GM23338 (cell line): ENCODE results near the gene SPTB. TPM values are rescaled to one million over a fixed set of nuclear protein-coding genes. Genes with fewer than 3 reads are reported as not detected.

Source experiments
- ATAC-seq: fragments of 200-7000 bp; cut with Tn5 transposase; 3 replicates; pipeline ENCODE4 v1.9.1; 2020
- DNase-seq: peaks from one replicate; pipeline ENCODE4 v3.0.0-alpha.2; 2015; ENCODE audit warnings: low spot score
- H2AFZ ChIP-seq: fragments of 200-600 bp; sonication (generic); 2 replicates; pipeline ENCODE4 v1.8.0; 2016; ENCODE audit warnings: antibody characterized with exemption, mild to moderate bottlenecking, moderate library complexity
- H3F3A ChIP-seq: fragments of 200-600 bp; sonication (generic); replicated peaks from 2 replicates; pipeline ENCODE4 v1.8.0; 2017; ENCODE audit warnings: antibody characterized with exemption, mixed run types, low read depth
- H3K27ac ChIP-seq: fragments of 200-600 bp; sonication (generic); 2 replicates; pipeline ENCODE4 v1.6.1; 2016; ENCODE audit warnings: low read depth
- H3K27me3 ChIP-seq: fragments of 200-600 bp; sonication (generic); 2 replicates; pipeline ENCODE4 v1.8.0; 2016; ENCODE audit warnings: mild to moderate bottlenecking, mixed run types, moderate library complexity; ENCODE audit not compliant: insufficient read depth
- H3K36me3 ChIP-seq: fragments of 200-600 bp; sonication (generic); 2 replicates; pipeline ENCODE4 v1.8.0; 2016; ENCODE audit warnings: mild to moderate bottlenecking; ENCODE audit not compliant: insufficient read depth
- H3K4me1 ChIP-seq: fragments of 200-600 bp; sonication (generic); 2 replicates; pipeline ENCODE4 v1.8.0; 2016; ENCODE audit warnings: mild to moderate bottlenecking, moderate library complexity; ENCODE audit not compliant: insufficient read depth
- H3K4me2 ChIP-seq: fragments of 200-600 bp; sonication (generic); 2 replicates; pipeline ENCODE4 v1.7.1; 2017; ENCODE audit warnings: mixed run types
- H3K4me3 ChIP-seq: fragments of 200-600 bp; sonication (generic); 2 replicates; pipeline ENCODE4 v1.6.1; 2016; ENCODE audit warnings: mixed run types
- H3K79me2 ChIP-seq: fragments of 200-600 bp; sonication (generic); replicated peaks from 2 replicates; pipeline ENCODE4 v1.8.0; 2017; ENCODE audit warnings: mild to moderate bottlenecking; ENCODE audit not compliant: insufficient read depth
- H3K9me2 ChIP-seq: fragments of 200-600 bp; sonication (generic); 2 replicates; pipeline ENCODE4 v1.8.0; 2017; ENCODE audit not compliant: insufficient read depth
- H4K20me1 ChIP-seq: fragments of 200-600 bp; sonication (generic); replicated peaks from 2 replicates; pipeline ENCODE4 v1.8.0; 2017; ENCODE audit warnings: mild to moderate bottlenecking; ENCODE audit not compliant: insufficient read depth
- H3K27ac Mint-ChIP-seq: 2 replicates; pipeline ENCODE4 v1.8.0; 2020; ENCODE audit warnings: inconsistent platforms, mild to moderate bottlenecking, moderate library complexity, mixed read lengths
- H3K27me3 Mint-ChIP-seq: 3 replicates; pipeline ENCODE4 v1.8.0; 2022; ENCODE audit warnings: low read depth, mild to moderate bottlenecking, moderate library complexity, mixed read lengths, inconsistent platforms; ENCODE audit not compliant: insufficient read depth, poor library complexity
- H3K36me3 Mint-ChIP-seq: 3 replicates; pipeline ENCODE4 v1.8.0; 2021; ENCODE audit warnings: low read depth, mild to moderate bottlenecking, inconsistent platforms, moderate library complexity, mixed read lengths
- H3K4me1 Mint-ChIP-seq: 3 replicates; pipeline ENCODE4 v1.8.0; 2020; ENCODE audit warnings: mild to moderate bottlenecking, inconsistent platforms, mixed read lengths
- H3K4me3 Mint-ChIP-seq: 3 replicates; pipeline ENCODE4 v1.8.0; 2021; ENCODE audit warnings: moderate library complexity, mild to moderate bottlenecking, inconsistent platforms, mixed read lengths
- H3K9me3 Mint-ChIP-seq: 3 replicates; pipeline ENCODE4 v1.8.0; 2020; ENCODE audit warnings: moderate library complexity, mild to moderate bottlenecking, inconsistent platforms, mixed read lengths
- CREB1 ChIP-seq: fragments of 250-450 bp; sonication (Bioruptor Pico); IDR thresholded peaks from 2 replicates; pipeline ENCODE4 v1.5.0; 2020; ENCODE audit warnings: low read depth, mild to moderate bottlenecking, moderate library complexity
- EZH2 ChIP-seq: fragments of 200-600 bp; sonication (generic); IDR thresholded peaks from one replicate; pipeline ENCODE4 v1.8.0; 2017; ENCODE audit warnings: antibody characterized with exemption, mild to moderate bottlenecking, low read depth; ENCODE audit not compliant: unreplicated experiment
- EZH2phosphoT487 ChIP-seq: fragments of 200-600 bp; sonication (generic); IDR thresholded peaks from one replicate; pipeline ENCODE4 v1.8.1; 2018; ENCODE audit warnings: antibody characterized with exemption; ENCODE audit not compliant: unreplicated experiment
- JUNB ChIP-seq: IDR thresholded peaks from one replicate; pipeline ENCODE4 v1.6.1; 2016; ENCODE audit warnings: antibody characterized with exemption; ENCODE audit not compliant: unreplicated experiment
- NANOG ChIP-seq: IDR thresholded peaks from 2 replicates; pipeline ENCODE4 v1.6.1; 2016; ENCODE audit warnings: antibody characterized with exemption, borderline replicate concordance
- STAT1 ChIP-seq: IDR thresholded peaks from one replicate; pipeline ENCODE4 v1.6.1; 2016; ENCODE audit warnings: antibody characterized with exemption; ENCODE audit not compliant: unreplicated experiment
- ZNF331 ChIP-seq: fragments of 250-450 bp; sonication (Bioruptor Pico); IDR thresholded peaks from 2 replicates; pipeline ENCODE4 v1.5.0; 2020; ENCODE audit warnings: low read depth, mild to moderate bottlenecking, moderate library complexity
- polyA plus RNA-seq: library from polyadenylated mRNA; unstranded; fragments of >200 nt; fragmentation: Nextera tagmentation; extraction: Ambion mirVana; gene quantifications from 2 replicates; pipeline ENCODE4 v1.2.1, GENCODE V29; 2016
- total RNA-seq: library from RNA; depleted of rRNA; stranded (reverse); fragments of >200 nt; shearing (Covaris generic); gene quantifications from 2 replicates; pipeline ENCODE4 v1.2.3, GENCODE V29; 2014
- TF ChIP-seq, protein P1 (sequence below): IDR thresholded peaks from one replicate; pipeline ENCODE4 v1.6.1; 2018; ENCODE audit warnings: antibody characterized with exemption; ENCODE audit not compliant: unreplicated experiment
- TF ChIP-seq, protein P2 (sequence below), 2 experiments: fragments of 200-600 bp in 1 of 2; sonication (generic) in 1 of 2; conservative IDR thresholded peaks; 2 replicates each; pipeline versions ENCODE4 v1.5.1 to v1.6.1; 2016 to 2017; ENCODE audit warnings: antibody characterized with exemption in 2 of 2, low read depth in 2 of 2, mild to moderate bottlenecking in 2 of 2, moderate library complexity in 1 of 2
- TF ChIP-seq, protein P3 (sequence below): fragments of 250-450 bp; sonication (Bioruptor Pico); IDR thresholded peaks from 2 replicates; pipeline ENCODE4 v1.5.0; 2020; ENCODE audit warnings: mild to moderate bottlenecking, moderate library complexity
- TF ChIP-seq, protein P4 (sequence below): IDR thresholded peaks from 2 replicates; pipeline ENCODE4 v1.6.1; 2016; ENCODE audit warnings: antibody characterized with exemption

SPTB gene
- total and polyA plus RNA-seq, 2 experiments from 2014 or later: 1.1 to 1.9 TPM

DNA sequence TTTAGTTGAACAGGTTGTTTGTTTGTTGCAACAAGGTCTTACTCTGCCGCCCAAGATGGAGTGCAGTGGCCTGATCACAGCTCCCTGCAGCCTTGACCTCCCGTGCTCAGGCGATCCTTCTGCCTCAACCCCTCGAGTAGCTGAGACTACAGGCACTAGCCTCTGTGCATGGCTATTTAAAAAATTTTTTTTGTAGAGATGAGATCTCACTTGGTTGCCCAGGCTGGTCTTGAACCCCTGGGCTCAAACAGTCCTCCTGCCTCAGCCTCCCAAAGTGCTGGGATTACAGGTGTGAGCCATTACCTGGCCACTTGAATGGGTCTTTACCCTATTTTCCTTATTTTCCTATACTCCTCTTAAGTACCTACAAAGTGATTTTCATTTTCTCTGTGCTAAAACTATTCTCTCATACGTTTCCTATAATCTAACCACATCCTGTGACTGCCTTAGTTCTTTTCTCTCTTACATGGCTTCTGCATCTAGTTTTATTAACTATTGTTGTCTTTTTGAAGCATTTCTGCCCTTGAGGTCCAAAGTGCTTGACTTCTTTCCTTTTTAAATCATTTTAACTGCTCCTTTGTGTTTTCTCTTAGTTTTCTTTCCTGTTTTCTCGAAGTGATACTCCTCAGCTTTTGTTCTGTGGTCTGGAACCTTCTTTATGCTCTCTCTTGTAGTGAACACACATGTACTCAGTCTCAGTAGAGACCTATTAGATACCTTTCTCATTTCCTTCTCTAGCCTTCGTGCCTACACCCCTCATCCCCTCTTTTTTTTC, 48.7 kb upstream of the SPTB start (continued):
- TF ChIP-seq CREB1 (CRISPR knock-in tag): no peak
- TF ChIP-seq EZH2: no peak
- no peak for TF ChIP-seq NANOG

DNA sequence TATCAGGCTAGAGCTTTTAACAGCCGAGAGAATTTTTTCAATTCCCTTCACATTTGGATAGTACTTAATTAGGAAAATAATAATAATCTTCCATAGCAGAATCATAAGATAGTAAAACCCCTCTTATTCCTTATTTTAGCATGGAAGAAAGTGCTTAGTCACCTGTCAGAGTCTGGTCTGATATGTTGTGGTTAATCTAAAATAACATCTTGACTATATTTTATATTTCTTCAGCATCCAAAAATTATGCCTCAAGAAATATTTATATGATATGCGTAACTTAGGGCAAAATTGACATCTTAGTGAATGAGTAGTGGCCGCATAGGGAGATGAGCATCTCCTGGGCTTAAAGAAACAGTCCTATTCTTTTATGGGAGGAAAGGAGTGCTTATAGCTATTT, 47.3 kb upstream of the SPTB start:
- no peaks in the 10 kb centered on the region for H3K4me1 ChIP-seq
- no peaks in the 10 kb centered on the region for H3K9me2 ChIP-seq
- DNase-seq: no peak
- no peaks in the 10 kb centered on the region for H3K27me3 Mint-ChIP-seq
- no peaks in the 10 kb centered on the region for H3K79me2 ChIP-seq
- peaks cover 18% of the 10 kb centered on the region for H3K36me3 Mint-ChIP-seq
- H2AFZ ChIP-seq: no peak overlapping the region
- H4K20me1 ChIP-seq: 0 out of 2 replicates have a peak, but pooled peaks cover 3% of the 10 kb centered on the region
- ATAC-seq: no peak
- H3K27ac ChIP-seq: no peak overlapping the region
- no peaks in the 10 kb centered on the region for H3K27me3 ChIP-seq
- H3K27ac Mint-ChIP-seq: no peak overlapping the region
- peaks cover 3% of the 10 kb centered on the region; the same call in 1 of the 2 replicates for H3F3A ChIP-seq
- H3K4me3 Mint-ChIP-seq: no peak overlapping the region
- no peaks in the 10 kb centered on the region for H3K9me3 Mint-ChIP-seq
- H3K4me1 Mint-ChIP-seq: no peaks in the 10 kb centered on the region
- no peak overlapping the region for H3K4me2 ChIP-seq
- no peak overlapping the region for H3K4me3 ChIP-seq
- H3K36me3 ChIP-seq: peaks cover 27% of the 10 kb centered on the region
- TF ChIP-seq ZNF331: no peak
- TF ChIP-seq, protein P1, sequence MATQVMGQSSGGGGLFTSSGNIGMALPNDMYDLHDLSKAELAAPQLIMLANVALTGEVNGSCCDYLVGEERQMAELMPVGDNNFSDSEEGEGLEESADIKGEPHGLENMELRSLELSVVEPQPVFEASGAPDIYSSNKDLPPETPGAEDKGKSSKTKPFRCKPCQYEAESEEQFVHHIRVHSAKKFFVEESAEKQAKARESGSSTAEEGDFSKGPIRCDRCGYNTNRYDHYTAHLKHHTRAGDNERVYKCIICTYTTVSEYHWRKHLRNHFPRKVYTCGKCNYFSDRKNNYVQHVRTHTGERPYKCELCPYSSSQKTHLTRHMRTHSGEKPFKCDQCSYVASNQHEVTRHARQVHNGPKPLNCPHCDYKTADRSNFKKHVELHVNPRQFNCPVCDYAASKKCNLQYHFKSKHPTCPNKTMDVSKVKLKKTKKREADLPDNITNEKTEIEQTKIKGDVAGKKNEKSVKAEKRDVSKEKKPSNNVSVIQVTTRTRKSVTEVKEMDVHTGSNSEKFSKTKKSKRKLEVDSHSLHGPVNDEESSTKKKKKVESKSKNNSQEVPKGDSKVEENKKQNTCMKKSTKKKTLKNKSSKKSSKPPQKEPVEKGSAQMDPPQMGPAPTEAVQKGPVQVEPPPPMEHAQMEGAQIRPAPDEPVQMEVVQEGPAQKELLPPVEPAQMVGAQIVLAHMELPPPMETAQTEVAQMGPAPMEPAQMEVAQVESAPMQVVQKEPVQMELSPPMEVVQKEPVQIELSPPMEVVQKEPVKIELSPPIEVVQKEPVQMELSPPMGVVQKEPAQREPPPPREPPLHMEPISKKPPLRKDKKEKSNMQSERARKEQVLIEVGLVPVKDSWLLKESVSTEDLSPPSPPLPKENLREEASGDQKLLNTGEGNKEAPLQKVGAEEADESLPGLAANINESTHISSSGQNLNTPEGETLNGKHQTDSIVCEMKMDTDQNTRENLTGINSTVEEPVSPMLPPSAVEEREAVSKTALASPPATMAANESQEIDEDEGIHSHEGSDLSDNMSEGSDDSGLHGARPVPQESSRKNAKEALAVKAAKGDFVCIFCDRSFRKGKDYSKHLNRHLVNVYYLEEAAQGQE: no peak
- TF ChIP-seq, protein P2, sequence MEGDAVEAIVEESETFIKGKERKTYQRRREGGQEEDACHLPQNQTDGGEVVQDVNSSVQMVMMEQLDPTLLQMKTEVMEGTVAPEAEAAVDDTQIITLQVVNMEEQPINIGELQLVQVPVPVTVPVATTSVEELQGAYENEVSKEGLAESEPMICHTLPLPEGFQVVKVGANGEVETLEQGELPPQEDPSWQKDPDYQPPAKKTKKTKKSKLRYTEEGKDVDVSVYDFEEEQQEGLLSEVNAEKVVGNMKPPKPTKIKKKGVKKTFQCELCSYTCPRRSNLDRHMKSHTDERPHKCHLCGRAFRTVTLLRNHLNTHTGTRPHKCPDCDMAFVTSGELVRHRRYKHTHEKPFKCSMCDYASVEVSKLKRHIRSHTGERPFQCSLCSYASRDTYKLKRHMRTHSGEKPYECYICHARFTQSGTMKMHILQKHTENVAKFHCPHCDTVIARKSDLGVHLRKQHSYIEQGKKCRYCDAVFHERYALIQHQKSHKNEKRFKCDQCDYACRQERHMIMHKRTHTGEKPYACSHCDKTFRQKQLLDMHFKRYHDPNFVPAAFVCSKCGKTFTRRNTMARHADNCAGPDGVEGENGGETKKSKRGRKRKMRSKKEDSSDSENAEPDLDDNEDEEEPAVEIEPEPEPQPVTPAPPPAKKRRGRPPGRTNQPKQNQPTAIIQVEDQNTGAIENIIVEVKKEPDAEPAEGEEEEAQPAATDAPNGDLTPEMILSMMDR (conservative IDR thresholded peaks at IDR 0.05; ENCODE audit: low read depth in 2 of 2): no peak
- TF ChIP-seq, protein P3, sequence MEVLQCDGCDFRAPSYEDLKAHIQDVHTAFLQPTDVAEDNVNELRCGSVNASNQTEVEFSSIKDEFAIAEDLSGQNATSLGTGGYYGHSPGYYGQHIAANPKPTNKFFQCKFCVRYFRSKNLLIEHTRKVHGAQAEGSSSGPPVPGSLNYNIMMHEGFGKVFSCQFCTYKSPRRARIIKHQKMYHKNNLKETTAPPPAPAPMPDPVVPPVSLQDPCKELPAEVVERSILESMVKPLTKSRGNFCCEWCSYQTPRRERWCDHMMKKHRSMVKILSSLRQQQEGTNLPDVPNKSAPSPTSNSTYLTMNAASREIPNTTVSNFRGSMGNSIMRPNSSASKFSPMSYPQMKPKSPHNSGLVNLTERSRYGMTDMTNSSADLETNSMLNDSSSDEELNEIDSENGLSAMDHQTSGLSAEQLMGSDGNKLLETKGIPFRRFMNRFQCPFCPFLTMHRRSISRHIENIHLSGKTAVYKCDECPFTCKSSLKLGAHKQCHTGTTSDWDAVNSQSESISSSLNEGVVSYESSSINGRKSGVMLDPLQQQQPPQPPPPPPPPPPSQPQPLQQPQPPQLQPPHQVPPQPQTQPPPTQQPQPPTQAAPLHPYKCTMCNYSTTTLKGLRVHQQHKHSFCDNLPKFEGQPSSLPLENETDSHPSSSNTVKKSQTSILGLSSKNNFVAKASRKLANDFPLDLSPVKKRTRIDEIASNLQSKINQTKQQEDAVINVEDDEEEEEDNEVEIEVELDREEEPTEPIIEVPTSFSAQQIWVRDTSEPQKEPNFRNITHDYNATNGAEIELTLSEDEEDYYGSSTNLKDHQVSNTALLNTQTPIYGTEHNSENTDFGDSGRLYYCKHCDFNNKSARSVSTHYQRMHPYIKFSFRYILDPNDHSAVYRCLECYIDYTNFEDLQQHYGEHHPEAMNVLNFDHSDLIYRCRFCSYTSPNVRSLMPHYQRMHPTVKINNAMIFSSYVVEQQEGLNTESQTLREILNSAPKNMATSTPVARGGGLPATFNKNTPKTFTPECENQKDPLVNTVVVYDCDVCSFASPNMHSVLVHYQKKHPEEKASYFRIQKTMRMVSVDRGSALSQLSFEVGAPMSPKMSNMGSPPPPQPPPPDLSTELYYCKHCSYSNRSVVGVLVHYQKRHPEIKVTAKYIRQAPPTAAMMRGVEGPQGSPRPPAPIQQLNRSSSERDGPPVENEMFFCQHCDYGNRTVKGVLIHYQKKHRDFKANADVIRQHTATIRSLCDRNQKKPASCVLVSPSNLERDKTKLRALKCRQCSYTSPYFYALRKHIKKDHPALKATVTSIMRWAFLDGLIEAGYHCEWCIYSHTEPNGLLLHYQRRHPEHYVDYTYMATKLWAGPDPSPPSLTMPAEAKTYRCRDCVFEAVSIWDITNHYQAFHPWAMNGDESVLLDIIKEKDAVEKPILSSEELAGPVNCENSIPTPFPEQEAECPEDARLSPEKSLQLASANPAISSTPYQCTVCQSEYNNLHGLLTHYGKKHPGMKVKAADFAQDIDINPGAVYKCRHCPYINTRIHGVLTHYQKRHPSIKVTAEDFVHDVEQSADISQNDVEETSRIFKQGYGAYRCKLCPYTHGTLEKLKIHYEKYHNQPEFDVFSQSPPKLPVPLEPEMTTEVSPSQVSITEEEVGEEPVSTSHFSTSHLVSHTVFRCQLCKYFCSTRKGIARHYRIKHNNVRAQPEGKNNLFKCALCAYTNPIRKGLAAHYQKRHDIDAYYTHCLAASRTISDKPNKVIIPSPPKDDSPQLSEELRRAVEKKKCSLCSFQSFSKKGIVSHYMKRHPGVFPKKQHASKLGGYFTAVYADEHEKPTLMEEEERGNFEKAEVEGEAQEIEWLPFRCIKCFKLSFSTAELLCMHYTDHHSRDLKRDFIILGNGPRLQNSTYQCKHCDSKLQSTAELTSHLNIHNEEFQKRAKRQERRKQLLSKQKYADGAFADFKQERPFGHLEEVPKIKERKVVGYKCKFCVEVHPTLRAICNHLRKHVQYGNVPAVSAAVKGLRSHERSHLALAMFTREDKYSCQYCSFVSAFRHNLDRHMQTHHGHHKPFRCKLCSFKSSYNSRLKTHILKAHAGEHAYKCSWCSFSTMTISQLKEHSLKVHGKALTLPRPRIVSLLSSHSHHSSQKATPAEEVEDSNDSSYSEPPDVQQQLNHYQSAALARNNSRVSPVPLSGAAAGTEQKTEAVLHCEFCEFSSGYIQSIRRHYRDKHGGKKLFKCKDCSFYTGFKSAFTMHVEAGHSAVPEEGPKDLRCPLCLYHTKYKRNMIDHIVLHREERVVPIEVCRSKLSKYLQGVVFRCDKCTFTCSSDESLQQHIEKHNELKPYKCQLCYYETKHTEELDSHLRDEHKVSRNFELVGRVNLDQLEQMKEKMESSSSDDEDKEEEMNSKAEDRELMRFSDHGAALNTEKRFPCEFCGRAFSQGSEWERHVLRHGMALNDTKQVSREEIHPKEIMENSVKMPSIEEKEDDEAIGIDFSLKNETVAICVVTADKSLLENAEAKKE (CRISPR knock-in tag): no peak
- no peak for TF ChIP-seq EZH2
- no peak for TF ChIP-seq CREB1 (CRISPR knock-in tag)
- no peak for TF ChIP-seq STAT1
- TF ChIP-seq NANOG: no peak
- no peak for TF ChIP-seq EZH2phosphoT487
- TF ChIP-seq JUNB: no peak
- TF ChIP-seq, protein P4, sequence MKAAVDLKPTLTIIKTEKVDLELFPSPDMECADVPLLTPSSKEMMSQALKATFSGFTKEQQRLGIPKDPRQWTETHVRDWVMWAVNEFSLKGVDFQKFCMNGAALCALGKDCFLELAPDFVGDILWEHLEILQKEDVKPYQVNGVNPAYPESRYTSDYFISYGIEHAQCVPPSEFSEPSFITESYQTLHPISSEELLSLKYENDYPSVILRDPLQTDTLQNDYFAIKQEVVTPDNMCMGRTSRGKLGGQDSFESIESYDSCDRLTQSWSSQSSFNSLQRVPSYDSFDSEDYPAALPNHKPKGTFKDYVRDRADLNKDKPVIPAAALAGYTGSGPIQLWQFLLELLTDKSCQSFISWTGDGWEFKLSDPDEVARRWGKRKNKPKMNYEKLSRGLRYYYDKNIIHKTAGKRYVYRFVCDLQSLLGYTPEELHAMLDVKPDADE: no peak
